ENCODE data around the gene SLC36A4.

GRCh38 chr11:93216511-93217101 is 18.8 kb upstream of the SLC36A4 start:
- TF ChIP-seq POLR2A (IDR thresholded peaks at IDR 0.05; ENCODE audit: borderline replicate concordance, extremely low read depth, insufficient read depth, insufficient read length) (no peak), EZH2 (IDR thresholded peaks at IDR 0.05) (no peak)
- TF ChIP-seq, protein P1, sequence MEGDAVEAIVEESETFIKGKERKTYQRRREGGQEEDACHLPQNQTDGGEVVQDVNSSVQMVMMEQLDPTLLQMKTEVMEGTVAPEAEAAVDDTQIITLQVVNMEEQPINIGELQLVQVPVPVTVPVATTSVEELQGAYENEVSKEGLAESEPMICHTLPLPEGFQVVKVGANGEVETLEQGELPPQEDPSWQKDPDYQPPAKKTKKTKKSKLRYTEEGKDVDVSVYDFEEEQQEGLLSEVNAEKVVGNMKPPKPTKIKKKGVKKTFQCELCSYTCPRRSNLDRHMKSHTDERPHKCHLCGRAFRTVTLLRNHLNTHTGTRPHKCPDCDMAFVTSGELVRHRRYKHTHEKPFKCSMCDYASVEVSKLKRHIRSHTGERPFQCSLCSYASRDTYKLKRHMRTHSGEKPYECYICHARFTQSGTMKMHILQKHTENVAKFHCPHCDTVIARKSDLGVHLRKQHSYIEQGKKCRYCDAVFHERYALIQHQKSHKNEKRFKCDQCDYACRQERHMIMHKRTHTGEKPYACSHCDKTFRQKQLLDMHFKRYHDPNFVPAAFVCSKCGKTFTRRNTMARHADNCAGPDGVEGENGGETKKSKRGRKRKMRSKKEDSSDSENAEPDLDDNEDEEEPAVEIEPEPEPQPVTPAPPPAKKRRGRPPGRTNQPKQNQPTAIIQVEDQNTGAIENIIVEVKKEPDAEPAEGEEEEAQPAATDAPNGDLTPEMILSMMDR (IDR thresholded peaks at IDR 0.05 in 2 of 3, conservative IDR thresholded peaks at IDR 0.05 in 1 of 3; ENCODE audit: borderline replicate concordance in 1 of 3, insufficient read depth in 1 of 3, low read depth in 2 of 3, low read length in 2 of 3): no peak
